Activated gamma-delta T cell (primary cell): Measurements from ENCODE around the gene CISD2.
A peak's percentile ranks its signal among the peaks of the same experiment; 100 is the strongest.
"Not testable (repeated sequence)": the region's sequence is repeated elsewhere in the genome, so short reads cannot be mapped to it uniquely, and the experiment has no call there.

Experiments
- DNase-seq: peaks from one replicate; lab custom pipeline; 2025; lab: John Stamatoyannopoulos, UW

CISD2 gene

GRCh38 chr4:102918859-102919258 is 50.1 kb downstream of the CISD2 start:
- DNase-seq, result no peak

GRCh38 chr4:102919697-102920096 is 50.9 kb downstream of the CISD2 start:
- DNase-seq, result peak; percentile 0

DNA sequence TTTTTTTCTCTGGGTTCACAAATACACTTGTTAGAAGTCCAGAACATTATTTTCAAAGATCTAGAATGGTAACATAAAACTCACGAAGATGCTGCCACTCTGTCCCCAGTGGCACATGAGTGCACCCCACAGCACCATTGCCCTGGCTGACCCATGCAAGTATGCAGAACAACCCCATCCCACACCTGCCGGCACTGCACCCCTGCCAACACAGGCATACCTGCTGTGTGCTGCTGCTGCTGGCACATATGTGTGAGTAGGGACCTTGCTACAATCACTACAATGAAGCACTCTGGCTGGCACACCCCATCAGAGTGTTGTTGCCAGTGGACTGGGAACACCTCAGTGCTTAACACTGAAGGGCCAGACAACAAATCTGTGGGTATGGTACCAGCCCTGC is 66.9 kb downstream of the CISD2 start:
- DNase-seq, result no peak

GRCh38 chr4:102938063-102938462 is 69.3 kb downstream of the CISD2 start:
- not testable (repeated sequence) for DNase-seq
